GM12891 (cell line): ENCODE data around the gene SLC1A3.

Experiments
- POLR2A ChIP-seq: IDR thresholded peaks from 2 replicates; pipeline ENCODE4 v1.6.1; 2011; ENCODE audit warnings: low read depth, low read length, control low read depth
- POLR2AphosphoS5 ChIP-seq: IDR thresholded peaks from 2 replicates; pipeline ENCODE4 v1.6.1; 2011; ENCODE audit warnings: low read depth, low read length, control low read depth
- SPI1 ChIP-seq: IDR thresholded peaks from 2 replicates; pipeline ENCODE4 v1.6.1; 2011; ENCODE audit warnings: low read depth, low read length, control low read depth
- TAF1 ChIP-seq: IDR thresholded peaks from 2 replicates; pipeline ENCODE4 v1.6.1; 2011; ENCODE audit warnings: low read depth, low read length, control low read depth

DNA sequence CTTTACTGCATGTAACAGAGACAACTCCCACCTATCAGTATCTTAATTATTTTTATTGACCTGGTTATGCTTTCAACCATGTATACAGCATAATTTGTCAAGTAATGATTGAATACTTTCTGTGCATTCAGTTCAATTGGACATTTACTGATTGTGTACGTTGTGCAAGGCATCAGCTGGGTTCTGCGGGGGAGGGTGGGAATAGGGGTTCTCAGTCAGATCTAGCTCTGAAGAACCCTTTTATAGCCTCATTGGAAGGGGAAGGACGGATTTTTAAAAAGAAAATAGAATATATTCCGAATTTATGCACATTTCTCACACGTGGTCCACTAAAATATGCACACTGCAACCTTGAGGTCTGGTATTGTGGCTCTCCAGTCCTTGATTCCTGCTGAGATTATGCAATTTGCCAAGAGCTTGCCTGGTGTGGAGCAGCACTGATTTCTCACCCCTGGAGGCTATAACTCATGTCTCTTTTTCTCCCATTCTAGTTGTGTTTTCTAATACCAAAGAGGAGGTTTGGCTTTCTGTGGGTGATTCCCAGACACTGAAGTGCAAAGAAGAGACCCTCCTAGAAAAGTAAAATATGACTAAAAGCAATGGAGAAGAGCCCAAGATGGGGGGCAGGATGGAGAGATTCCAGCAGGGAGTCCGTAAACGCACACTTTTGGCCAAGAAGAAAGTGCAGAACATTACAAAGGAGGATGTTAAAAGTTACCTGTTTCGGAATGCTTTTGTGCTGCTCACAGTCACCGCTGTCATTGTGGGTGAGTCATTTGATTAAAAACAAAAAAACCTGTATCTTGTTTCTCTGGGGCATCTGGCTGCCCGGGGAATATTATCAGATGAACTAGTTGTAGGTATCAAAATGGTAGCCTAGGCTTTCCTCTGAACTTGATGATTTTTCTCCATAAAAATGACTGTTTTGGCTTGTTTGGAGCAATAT, 1.7 kb downstream of the SLC1A3 start:
- TF ChIP-seq POLR2A, result no peak
- TF ChIP-seq POLR2AphosphoS5, result no peak
- TF ChIP-seq TAF1, result no peak
- TF ChIP-seq SPI1, result no peak
